Measurements from ENCODE around the gene HIVEP3. TPM values are rescaled to one million over a fixed set of nuclear protein-coding genes. Genes with fewer than 3 reads are reported as not detected.

The HIVEP3 gene
- total RNA-seq, 2 experiments from 2014 or later = 18.6 to 20.4 TPM

DNA sequence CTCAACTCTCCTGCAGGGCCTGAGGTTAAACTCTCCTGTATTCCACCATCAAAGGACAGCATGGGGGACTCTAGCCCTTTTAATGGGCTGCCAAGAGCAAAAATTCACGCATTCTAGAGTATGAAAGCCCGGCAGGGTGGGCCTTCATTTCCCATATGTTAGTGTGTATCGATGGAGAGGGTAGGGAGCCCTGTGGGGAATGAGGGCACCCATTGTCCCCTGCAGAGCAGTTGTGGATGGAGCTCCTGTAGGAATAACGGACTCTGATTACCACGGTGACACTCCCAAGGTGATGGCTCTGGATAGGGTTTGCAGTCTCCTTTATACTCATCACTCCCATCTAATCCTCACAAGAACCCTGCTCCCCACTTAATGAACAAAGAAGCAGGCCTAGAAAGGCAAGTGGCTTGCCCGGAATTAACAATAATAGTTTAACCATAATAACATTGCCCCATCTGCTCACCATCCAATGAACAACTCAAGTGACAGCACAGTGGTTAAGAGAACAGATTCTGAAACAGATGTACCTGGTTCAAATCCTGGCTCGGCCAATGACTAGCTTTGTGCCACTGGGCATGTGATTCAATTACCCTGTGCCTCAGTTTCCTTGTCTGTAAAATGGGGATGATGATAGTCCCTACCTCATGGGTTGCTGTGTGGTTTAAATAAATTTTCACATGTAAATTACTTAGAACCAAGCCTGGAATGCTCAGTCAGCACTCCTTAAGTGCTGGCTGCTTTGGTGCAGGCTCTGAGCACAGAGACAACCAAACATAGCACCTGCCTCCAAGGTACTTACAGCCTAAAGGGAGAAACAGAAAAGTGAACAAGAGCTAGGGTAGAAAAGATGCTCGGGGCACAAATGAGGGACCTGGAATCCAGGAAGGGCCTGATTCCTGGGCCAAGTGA, 29.0 kb downstream of the HIVEP3 start:
- ATAC-seq (no peak), DNase-seq (no peak)
- Mint-ChIP-seq H3K4me3 (no peak overlapping the region), H3K36me3 (ENCODE audit: low read depth) (no peaks in the 10 kb centered on the region), H3K27me3 (no peaks in the 10 kb centered on the region), H3K4me1 (ENCODE audit: low read depth) (peaks cover 42% of the 10 kb centered on the region), H3K27ac (peak overlapping the region; percentile 92), H3K9me3 (no peaks in the 10 kb centered on the region)
- POLR2A ChIA-PET = no interaction called here
- CTCF ChIA-PET = interaction anchor here (1.0 to 2.3 kb wide), 2 partner anchors 145 to 397 kb away, joined by 4 to 8 read pairs; no protein-coding TSS in a partner anchor
- intact Hi-C loops (cut with micrococcal nuclease) = no loop called here
- TF ChIP-seq, protein P1, sequence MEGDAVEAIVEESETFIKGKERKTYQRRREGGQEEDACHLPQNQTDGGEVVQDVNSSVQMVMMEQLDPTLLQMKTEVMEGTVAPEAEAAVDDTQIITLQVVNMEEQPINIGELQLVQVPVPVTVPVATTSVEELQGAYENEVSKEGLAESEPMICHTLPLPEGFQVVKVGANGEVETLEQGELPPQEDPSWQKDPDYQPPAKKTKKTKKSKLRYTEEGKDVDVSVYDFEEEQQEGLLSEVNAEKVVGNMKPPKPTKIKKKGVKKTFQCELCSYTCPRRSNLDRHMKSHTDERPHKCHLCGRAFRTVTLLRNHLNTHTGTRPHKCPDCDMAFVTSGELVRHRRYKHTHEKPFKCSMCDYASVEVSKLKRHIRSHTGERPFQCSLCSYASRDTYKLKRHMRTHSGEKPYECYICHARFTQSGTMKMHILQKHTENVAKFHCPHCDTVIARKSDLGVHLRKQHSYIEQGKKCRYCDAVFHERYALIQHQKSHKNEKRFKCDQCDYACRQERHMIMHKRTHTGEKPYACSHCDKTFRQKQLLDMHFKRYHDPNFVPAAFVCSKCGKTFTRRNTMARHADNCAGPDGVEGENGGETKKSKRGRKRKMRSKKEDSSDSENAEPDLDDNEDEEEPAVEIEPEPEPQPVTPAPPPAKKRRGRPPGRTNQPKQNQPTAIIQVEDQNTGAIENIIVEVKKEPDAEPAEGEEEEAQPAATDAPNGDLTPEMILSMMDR (IDR thresholded peaks at IDR 0.05) = no peak

DNA sequence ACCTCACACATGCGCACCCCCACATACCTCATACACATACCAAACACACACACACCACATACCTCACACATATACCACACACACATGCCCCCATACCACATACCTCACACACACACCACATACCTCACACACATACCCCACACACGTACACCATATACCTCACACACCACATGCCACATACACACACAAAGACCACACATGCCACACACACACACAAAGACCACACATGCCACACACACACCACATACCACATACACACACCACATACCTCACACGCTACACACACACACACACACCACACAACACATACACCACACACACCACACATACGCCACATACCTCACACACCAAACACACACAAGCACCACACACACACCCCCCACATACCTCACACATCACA, 30.0 kb downstream of the HIVEP3 start:
- Mint-ChIP-seq H3K4me1 (ENCODE audit: low read depth) (peaks cover 36% of the 10 kb centered on the region), H3K27ac (peak overlapping the region; percentile 16), H3K27me3 (no peaks in the 10 kb centered on the region), H3K36me3 (ENCODE audit: low read depth) (no peaks in the 10 kb centered on the region), H3K9me3 (no peaks in the 10 kb centered on the region), H3K4me3 (no peak overlapping the region)
- CTCF ChIA-PET = interaction anchor here (1.6 kb wide), 1 partner anchor 23 kb away, joined by 5 read pairs; no protein-coding TSS in a partner anchor
- TF ChIP-seq, protein P1 (IDR thresholded peaks at IDR 0.05) = no peak
- POLR2A ChIA-PET = no interaction called here
- ATAC-seq (peak; percentile 11), DNase-seq (peak; percentile 31)
- intact Hi-C loops (cut with micrococcal nuclease) = no loop called here

GRCh38 chr1:41887365-41887764, 31.4 kb downstream of the HIVEP3 start:
- Mint-ChIP-seq H3K4me3 (no peak overlapping the region), H3K4me1 (ENCODE audit: low read depth) (peaks cover 32% of the 10 kb centered on the region), H3K36me3 (ENCODE audit: low read depth) (no peaks in the 10 kb centered on the region), H3K27me3 (no peaks in the 10 kb centered on the region), H3K27ac (no peak overlapping the region), H3K9me3 (no peaks in the 10 kb centered on the region)
- intact Hi-C loops (cut with micrococcal nuclease) = no loop called here
- CTCF ChIA-PET = interaction anchor here (1.6 kb wide), 1 partner anchor 21 kb away, joined by 5 read pairs; no protein-coding TSS in a partner anchor
- ATAC-seq (no peak), DNase-seq (no peak)
- POLR2A ChIA-PET = no interaction called here
- TF ChIP-seq, protein P1 (IDR thresholded peaks at IDR 0.05) = no peak

- no peak overlapping the region for H3K27ac Mint-ChIP-seq
- H3K9me3 Mint-ChIP-seq = no peaks in the 10 kb centered on the region
- DNase-seq (no peak), ATAC-seq (no peak)
- intact Hi-C loops (cut with micrococcal nuclease) = no loop called here
- ChIA-PET CTCF (no interaction called here), POLR2A (no interaction called here)
- H3K27me3 Mint-ChIP-seq = no peaks in the 10 kb centered on the region
- H3K4me3 Mint-ChIP-seq = no peak overlapping the region
- H3K4me1 Mint-ChIP-seq (ENCODE audit: low read depth) = peaks cover 18% of the 10 kb centered on the region
- TF ChIP-seq, protein P1 (IDR thresholded peaks at IDR 0.05) = no peak
- H3K36me3 Mint-ChIP-seq (ENCODE audit: low read depth) = no peaks in the 10 kb centered on the region
Observed at GRCh38 chr1:41884256-41885230, 34.2 kb downstream of the HIVEP3 start.
